OCI-LY3 (cell line): ENCODE results near the gene TMEM123.

ENCODE experiments used
- CTCF ChIP-seq: fragments of 200-600, 300-600 bp; sonication (generic); IDR thresholded peaks from 2 replicates; pipeline ENCODE4 v1.5.1; 2014; ENCODE audit warnings: antibody characterized with exemption, low read length, low read depth
- EZH2phosphoT487 ChIP-seq: fragments of 200-600 bp; shearing (Covaris generic); IDR thresholded peaks from 2 replicates; pipeline ENCODE4 v1.6.1; 2018; ENCODE audit warnings: antibody characterized with exemption, mixed run types, low read depth

GRCh38 chr11:102422817-102423712 lies 29.5 kb downstream of the TMEM123 start:
- no peak for TF ChIP-seq CTCF
- TF ChIP-seq EZH2phosphoT487 = no peak
